ENCODE measurements around the gene CCL3. TPM values are rescaled to one million over a fixed set of nuclear protein-coding genes. Genes with fewer than 3 reads are reported as not detected.

Gene CCL3
- total RNA-seq, 1 donor from 2014 or later, result not detected

DNA sequence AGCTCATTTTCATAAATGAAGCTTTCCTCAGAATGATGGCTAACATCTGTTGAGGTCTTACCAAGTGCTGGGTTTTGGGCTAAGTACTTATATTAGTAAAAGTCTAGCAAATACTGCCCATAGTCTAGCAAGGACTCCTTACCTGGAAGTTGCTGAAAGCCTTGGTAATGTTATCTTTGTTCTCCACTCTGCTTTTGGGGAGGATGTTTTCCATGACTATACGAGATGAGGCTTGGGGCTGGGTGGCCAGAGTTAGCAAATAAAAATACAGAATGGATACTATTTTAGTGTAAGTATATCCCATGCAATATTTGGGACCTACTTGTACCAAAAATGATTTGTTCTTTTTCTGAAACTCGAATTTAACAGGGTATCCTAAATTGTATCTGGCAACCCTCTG, 18.2 kb downstream of the CCL3 start:
- Histone ChIP-seq H3K4me3 (no peak overlapping the region), H3K27ac (replicated peaks) (no peak overlapping the region), H3K36me3 (no peaks in the 10 kb centered on the region), H3K27me3 (ENCODE audit: low read depth) (peaks cover 24% of the 10 kb centered on the region), H3K4me1 (no peaks in the 10 kb centered on the region), H3K9me3 (replicated peaks) (peaks cover under 1% of the 10 kb centered on the region)
- no peak for DNase-seq
- TF ChIP-seq CTCF (IDR thresholded peaks at IDR 0.05; ENCODE audit: borderline replicate concordance), result no peak
- intact Hi-C loops (cut with micrococcal nuclease), result no loop called here

DNA sequence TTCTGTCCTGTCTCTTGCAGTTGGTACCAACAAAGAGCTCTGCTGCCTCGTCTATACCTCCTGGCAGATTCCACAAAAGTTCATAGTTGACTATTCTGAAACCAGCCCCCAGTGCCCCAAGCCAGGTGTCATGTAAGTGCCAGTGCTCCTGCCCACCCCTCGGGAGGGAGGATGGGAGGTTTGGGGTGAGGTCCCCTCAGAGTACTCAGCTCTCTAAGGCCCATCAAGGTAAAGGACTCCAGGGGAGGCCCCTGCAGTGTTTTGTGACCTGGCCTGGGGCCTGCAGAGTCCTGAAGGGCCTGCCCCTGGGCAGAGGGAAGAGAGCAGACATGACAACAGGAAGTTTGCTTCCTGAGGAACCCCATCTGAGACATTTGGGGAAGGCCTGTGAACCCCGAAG, 19.5 kb downstream of the CCL3 start:
- DNase-seq, result no peak
- H3K27me3 ChIP-seq (ENCODE audit: low read depth), result peaks cover 31% of the 10 kb centered on the region
- TF ChIP-seq CTCF (IDR thresholded peaks at IDR 0.05; ENCODE audit: borderline replicate concordance), result no peak
- H3K9me3 ChIP-seq (replicated peaks), result no peaks in the 10 kb centered on the region
- no peak overlapping the region for H3K27ac ChIP-seq (replicated peaks)
- no peaks in the 10 kb centered on the region for H3K4me1 ChIP-seq
- H3K36me3 ChIP-seq, result no peaks in the 10 kb centered on the region
- intact Hi-C loops (cut with micrococcal nuclease), result no loop called here
- no peak overlapping the region for H3K4me3 ChIP-seq

GRCh38 chr17:36069136-36069535, 20.8 kb downstream of the CCL3 start:
- no peaks in the 10 kb centered on the region for H3K4me1 ChIP-seq
- H3K36me3 ChIP-seq, result no peaks in the 10 kb centered on the region
- no peak overlapping the region for H3K4me3 ChIP-seq
- no peak overlapping the region for H3K27ac ChIP-seq (replicated peaks)
- intact Hi-C loops (cut with micrococcal nuclease), result no loop called here
- peaks cover 31% of the 10 kb centered on the region for H3K27me3 ChIP-seq (ENCODE audit: low read depth)
- no peak for TF ChIP-seq CTCF (IDR thresholded peaks at IDR 0.05; ENCODE audit: borderline replicate concordance)
- no peaks in the 10 kb centered on the region for H3K9me3 ChIP-seq (replicated peaks)
- no peak for DNase-seq

- no peak for TF ChIP-seq CTCF (IDR thresholded peaks at IDR 0.05; ENCODE audit: borderline replicate concordance)
- H3K4me1 ChIP-seq, result no peaks in the 10 kb centered on the region
- no peaks in the 10 kb centered on the region for H3K36me3 ChIP-seq
- intact Hi-C loops (cut with micrococcal nuclease), result no loop called here
- H3K27ac ChIP-seq (replicated peaks), result no peak overlapping the region
- no peaks in the 10 kb centered on the region for H3K9me3 ChIP-seq (replicated peaks)
- no peak for DNase-seq
- H3K27me3 ChIP-seq (ENCODE audit: low read depth), result peaks cover 31% of the 10 kb centered on the region
- no peak overlapping the region for H3K4me3 ChIP-seq
Measured at GRCh38 chr17:36068524-36068923, 21.4 kb downstream of the CCL3 start.

- DNase-seq, result no peak
- peaks cover 31% of the 10 kb centered on the region for H3K27me3 ChIP-seq (ENCODE audit: low read depth)
- H3K4me1 ChIP-seq, result no peaks in the 10 kb centered on the region
- no peaks in the 10 kb centered on the region for H3K9me3 ChIP-seq (replicated peaks)
- no peaks in the 10 kb centered on the region for H3K36me3 ChIP-seq
- intact Hi-C loops (cut with micrococcal nuclease), result no loop called here
- TF ChIP-seq CTCF (IDR thresholded peaks at IDR 0.05; ENCODE audit: borderline replicate concordance), result no peak
- H3K4me3 ChIP-seq, result no peak overlapping the region
- H3K27ac ChIP-seq (replicated peaks), result no peak overlapping the region
Measured at GRCh38 chr17:36066365-36066985, 23.5 kb downstream of the CCL3 start.

All from left ventricle myocardium inferior (tissue), 1 donor.